ENCODE measurements around the gene KRT38.

DNA sequence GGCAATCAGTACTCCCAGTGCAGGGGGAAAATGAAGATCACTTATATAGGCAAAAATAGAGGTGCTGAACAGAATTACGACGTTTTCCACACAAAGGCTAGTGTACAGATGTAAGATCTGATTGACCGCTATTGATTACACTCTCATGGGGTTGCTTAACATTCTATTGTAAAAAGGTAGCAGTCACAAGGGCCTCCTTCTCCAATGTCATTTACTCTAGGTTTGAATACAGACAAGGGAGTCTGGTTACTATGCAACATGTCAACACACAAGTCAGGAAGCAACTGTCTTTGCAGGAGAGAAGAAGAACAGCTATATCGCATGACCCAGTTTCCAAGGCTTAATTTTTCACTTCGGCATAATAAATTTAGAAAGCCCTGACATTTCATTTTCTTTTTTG lies 24.3 kb downstream of the KRT38 start:
- TF ChIP-seq CTCF (IDR thresholded peaks at IDR 0.05) (no peak), POLR2AphosphoS5 (IDR thresholded peaks at IDR 0.05) (no peak), POLR2A (IDR thresholded peaks at IDR 0.05) (no peak)
